HEK293 (cell line): ENCODE measurements around the gene SLC10A4.

ENCODE experiments used
- CTCF ChIA-PET: fragments of 350-600 bp; formaldehyde crosslinking; extraction: SDS; loops from one replicate; lab custom pipeline; 2021; ENCODE audit warnings: antibody characterized with exemption; lab: Yijun Ruan, JAX
- POLR2A ChIA-PET: fragments of 300-600 bp; formaldehyde crosslinking; extraction: SDS; loops from one replicate; lab custom pipeline; 2020; ENCODE audit warnings: antibody characterized with exemption, inconsistent platforms; lab: Yijun Ruan, JAX
- H3K27ac ChIP-seq: fragments of 200-500 bp; sonication (Bioruptor generic); 2 replicates; pipeline ENCODE4 v1.5.1; 2014; ENCODE audit warnings: low read depth, low read length, control low read depth, inconsistent platforms; ENCODE audit errors: extremely low read depth
- H3K36me3 ChIP-seq, 2 experiments: fragments of 200-500 bp in 1 of 2; sonication (Bioruptor generic) in 1 of 2; 1 replicate in 1 of 2; 2 replicates in 1 of 2; pipeline ENCODE4 v1.5.1; 2014 to 2017; ENCODE audit warnings: inconsistent platforms in 2 of 2, low read length in 2 of 2; ENCODE audit not compliant: control insufficient read depth in 2 of 2, insufficient read depth in 1 of 2
- H3K4me1 ChIP-seq: fragments of 200-500 bp; sonication (Bioruptor generic); 2 replicates; pipeline ENCODE4 v1.5.1; 2014; ENCODE audit warnings: mild to moderate bottlenecking, low read length, inconsistent platforms; ENCODE audit not compliant: control insufficient read depth, insufficient read depth
- H3K4me3 ChIP-seq: 2 replicates; pipeline ENCODE4 v1.5.1; 2011; ENCODE audit warnings: low read depth, mild to moderate bottlenecking, control low read depth, low read length, moderate library complexity
- H3K9me3 ChIP-seq: fragments of 200-500 bp; sonication (Bioruptor generic); 2 replicates; pipeline ENCODE4 v1.5.1; 2014; ENCODE audit warnings: low read depth, low read length, inconsistent platforms; ENCODE audit not compliant: control insufficient read depth, insufficient read depth
- EGR2 ChIP-seq: fragments of 450-650 bp; formaldehyde crosslinking; IDR thresholded peaks from 2 replicates; pipeline ENCODE4 v1.5.1; 2016; ENCODE audit warnings: low read depth, missing biosample characterization, missing genetic modification characterization
- ELK4 ChIP-seq: IDR thresholded peaks from 2 replicates; pipeline ENCODE4 v1.6.1; 2011; ENCODE audit warnings: mild to moderate bottlenecking, low read depth, low read length, borderline replicate concordance
- GFI1B ChIP-seq: fragments of 450-650 bp; formaldehyde crosslinking; IDR thresholded peaks from 2 replicates; pipeline ENCODE4 v1.5.1; 2016; ENCODE audit warnings: missing biosample characterization, missing genetic modification characterization
- KLF1 ChIP-seq: fragments of 450-650 bp; formaldehyde crosslinking; IDR thresholded peaks from 2 replicates; pipeline ENCODE4 v1.5.1; 2016; ENCODE audit warnings: missing biosample characterization, missing genetic modification characterization
- KLF8 ChIP-seq: fragments of 450-650 bp; formaldehyde crosslinking; IDR thresholded peaks from 2 replicates; pipeline ENCODE4 v1.5.1; 2016; ENCODE audit warnings: missing biosample characterization, missing genetic modification characterization
- PBX3 ChIP-seq: sonication (generic); formaldehyde crosslinking; IDR thresholded peaks from 2 replicates; pipeline ENCODE4 v1.8.1; 2022; ENCODE audit warnings: mild to moderate bottlenecking, moderate library complexity, missing genetic modification reagents
- SCRT1 ChIP-seq: fragments of 450-650 bp; formaldehyde crosslinking; IDR thresholded peaks from 2 replicates; pipeline ENCODE4 v1.5.1; 2016; ENCODE audit warnings: missing biosample characterization, missing genetic modification characterization, borderline replicate concordance
- YY1 ChIP-seq: fragments of 450-650 bp; formaldehyde crosslinking; IDR thresholded peaks from 2 replicates; pipeline ENCODE4 v1.5.1; 2018; ENCODE audit warnings: missing biosample characterization, missing genetic modification characterization
- YY2 ChIP-seq: fragments of 450-650 bp; formaldehyde crosslinking; IDR thresholded peaks from 2 replicates; pipeline ENCODE4 v1.5.1; 2016; ENCODE audit warnings: missing biosample characterization, missing genetic modification characterization
- ZBTB48 ChIP-seq: fragments of 450-650 bp; formaldehyde crosslinking; IDR thresholded peaks from 2 replicates; pipeline ENCODE4 v1.5.1; 2016; ENCODE audit warnings: missing biosample characterization, missing genetic modification characterization
- ZNF112 ChIP-seq: fragments of 450-650 bp; formaldehyde crosslinking; IDR thresholded peaks from 2 replicates; pipeline ENCODE4 v1.5.0; 2017; ENCODE audit warnings: missing biosample characterization, missing genetic modification characterization
- ZNF175 ChIP-seq: fragments of 450-650 bp; formaldehyde crosslinking; IDR thresholded peaks from 2 replicates; pipeline ENCODE4 v1.5.1; 2016; ENCODE audit warnings: missing biosample characterization, missing genetic modification characterization
- ZNF18 ChIP-seq: fragments of 450-650 bp; formaldehyde crosslinking; IDR thresholded peaks from 2 replicates; pipeline ENCODE4 v1.5.1; 2016; ENCODE audit warnings: missing biosample characterization, missing genetic modification characterization
- ZNF248 ChIP-seq: fragments of 450-650 bp; formaldehyde crosslinking; IDR thresholded peaks from 2 replicates; pipeline ENCODE4 v1.5.1; 2017; ENCODE audit warnings: missing biosample characterization, missing genetic modification characterization
- ZNF37A ChIP-seq: fragments of 450-650 bp; IDR thresholded peaks from 2 replicates; pipeline ENCODE4 v1.5.1; 2018; ENCODE audit warnings: missing biosample characterization, missing genetic modification characterization
- ZNF514 ChIP-seq: fragments of 450-650 bp; formaldehyde crosslinking; IDR thresholded peaks from 2 replicates; pipeline ENCODE4 v1.5.1; 2016; ENCODE audit warnings: missing biosample characterization, missing genetic modification characterization
- ZNF558 ChIP-seq: fragments of 450-650 bp; formaldehyde crosslinking; IDR thresholded peaks from 2 replicates; pipeline ENCODE4 v1.5.1; 2016; ENCODE audit warnings: missing biosample characterization, missing genetic modification characterization
- ZNF560 ChIP-seq: fragments of 450-650 bp; formaldehyde crosslinking; IDR thresholded peaks from 2 replicates; pipeline ENCODE4 v1.5.1; 2017; ENCODE audit warnings: missing biosample characterization, missing genetic modification characterization, borderline replicate concordance
- ZNF623 ChIP-seq: fragments of 450-650 bp; formaldehyde crosslinking; IDR thresholded peaks from 2 replicates; pipeline ENCODE4 v1.5.1; 2016; ENCODE audit warnings: missing biosample characterization, missing genetic modification characterization
- ZNF626 ChIP-seq: fragments of 450-650 bp; sonication (Bioruptor Pico); formaldehyde crosslinking; IDR thresholded peaks from 2 replicates; pipeline ENCODE4 v1.5.1; 2018; ENCODE audit warnings: missing biosample characterization, missing genetic modification characterization, inconsistent platforms
- ZNF707 ChIP-seq: fragments of 450-650 bp; formaldehyde crosslinking; IDR thresholded peaks from 2 replicates; pipeline ENCODE4 v1.5.1; 2016; ENCODE audit warnings: missing biosample characterization, missing genetic modification characterization
- ZNF785 ChIP-seq: fragments of 450-650 bp; formaldehyde crosslinking; IDR thresholded peaks from 2 replicates; pipeline ENCODE4 v1.5.1; 2016; ENCODE audit warnings: missing biosample characterization, missing genetic modification characterization
- ZNF830 ChIP-seq: fragments of 450-650 bp; IDR thresholded peaks from 2 replicates; pipeline ENCODE4 v1.5.0; 2018; ENCODE audit warnings: missing biosample characterization, missing genetic modification characterization, low read depth, mild to moderate bottlenecking, moderate library complexity
- ZXDB ChIP-seq: fragments of 450-650 bp; formaldehyde crosslinking; IDR thresholded peaks from 2 replicates; pipeline ENCODE4 v1.5.1; 2016; ENCODE audit warnings: missing biosample characterization, missing genetic modification characterization
- TF ChIP-seq, protein P1 (sequence below): fragments of 450-650 bp; formaldehyde crosslinking; IDR thresholded peaks from 2 replicates; pipeline ENCODE4 v1.5.1; 2017; ENCODE audit warnings: missing biosample characterization, missing genetic modification characterization

The SLC10A4 gene

DNA sequence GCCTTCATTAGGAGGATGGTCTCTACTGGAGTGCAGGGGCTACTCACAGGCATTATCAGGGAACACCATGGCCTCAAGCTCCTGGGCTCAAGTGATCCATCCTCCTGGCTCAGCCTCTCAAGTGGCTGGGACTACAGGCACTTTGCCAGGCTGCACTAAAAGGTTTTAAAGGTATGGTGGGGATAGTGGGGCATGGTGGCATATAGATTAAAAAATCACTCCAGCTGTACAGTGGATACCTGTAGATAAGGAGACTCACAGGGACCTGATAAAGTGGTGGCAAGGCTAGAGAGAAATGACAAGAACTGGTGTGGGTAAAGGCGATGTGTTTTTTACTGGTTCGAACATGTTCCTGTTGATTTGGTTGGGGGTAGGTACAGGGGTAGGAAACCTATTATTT lies 12.8 kb downstream of the SLC10A4 start:
- Histone ChIP-seq H3K4me3 (no peak overlapping the region), H3K9me3 (no peaks in the 10 kb centered on the region), H3K27ac (no peak overlapping the region), H3K4me1 (no peaks in the 10 kb centered on the region), H3K36me3 (peaks cover 8 to 23% of the 10 kb centered on the region in 2 experiments)
- TF ChIP-seq SCRT1 (tag by site-specific recombination) (no peak), ZNF623 (tag by site-specific recombination) (no peak), ZNF785 (tag by site-specific recombination) (no peak), YY2 (no peak), ZNF175 (tag by site-specific recombination) (no peak), ZNF626 (tag by site-specific recombination) (no peak), YY1 (tag by site-specific recombination) (no peak), ZNF18 (no peak), ZNF112 (tag by site-specific recombination) (no peak), ZNF560 (tag by site-specific recombination) (no peak), PBX3 (no peak), ZXDB (tag by site-specific recombination) (no peak)
- TF ChIP-seq, protein P1, sequence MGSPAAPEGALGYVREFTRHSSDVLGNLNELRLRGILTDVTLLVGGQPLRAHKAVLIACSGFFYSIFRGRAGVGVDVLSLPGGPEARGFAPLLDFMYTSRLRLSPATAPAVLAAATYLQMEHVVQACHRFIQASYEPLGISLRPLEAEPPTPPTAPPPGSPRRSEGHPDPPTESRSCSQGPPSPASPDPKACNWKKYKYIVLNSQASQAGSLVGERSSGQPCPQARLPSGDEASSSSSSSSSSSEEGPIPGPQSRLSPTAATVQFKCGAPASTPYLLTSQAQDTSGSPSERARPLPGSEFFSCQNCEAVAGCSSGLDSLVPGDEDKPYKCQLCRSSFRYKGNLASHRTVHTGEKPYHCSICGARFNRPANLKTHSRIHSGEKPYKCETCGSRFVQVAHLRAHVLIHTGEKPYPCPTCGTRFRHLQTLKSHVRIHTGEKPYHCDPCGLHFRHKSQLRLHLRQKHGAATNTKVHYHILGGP (tag by site-specific recombination): no peak
- ChIA-PET POLR2A (no interaction called here), CTCF (no interaction called here)

- POLR2A ChIA-PET: no interaction called here
- CTCF ChIA-PET: no interaction called here
- Histone ChIP-seq H3K4me3 (no peak overlapping the region), H3K36me3 (peaks cover 8 to 25% of the 10 kb centered on the region in 2 experiments), H3K4me1 (no peaks in the 10 kb centered on the region), H3K27ac (no peak overlapping the region), H3K9me3 (no peaks in the 10 kb centered on the region)
- TF ChIP-seq GFI1B (tag by site-specific recombination) (no peak), ELK4 (no peak), EGR2 (no peak), ZNF37A (no peak), KLF1 (no peak), ZNF514 (tag by site-specific recombination) (no peak), ZBTB48 (tag by site-specific recombination) (no peak), ZNF248 (no peak), ZNF707 (tag by site-specific recombination) (no peak), KLF8 (tag by site-specific recombination) (no peak), ZNF830 (tag by site-specific recombination) (no peak), ZNF558 (no peak)
Measured at GRCh38 chr4:48498895-48499294, 15.8 kb downstream of the SLC10A4 start.
